ENCODE results near the gene ST8SIA5.

GRCh38 chr18:46716336-46716735 lies 40.5 kb downstream of the ST8SIA5 start:
- TF ChIP-seq CTCF (IDR thresholded peaks at IDR 0.05) (no peak), POLR2A (IDR thresholded peaks at IDR 0.05) (no peak)
